ENCODE results near the gene AHDC1.

Gene AHDC1

GRCh38 chr1:27597516-27598294, 6.2 kb downstream of the AHDC1 start:
- Mint-ChIP-seq H3K4me1 (peaks cover 33% of the 10 kb centered on the region), H3K4me3 (peak overlapping the region; percentile 73 to 86 (median 76)), H3K9me3 (no peaks in the 10 kb centered on the region), H3K36me3 (ENCODE audit: low read depth) (no peaks in the 10 kb centered on the region), H3K27me3 (ENCODE audit: low read depth) (no peaks in the 10 kb centered on the region), H3K27ac (no peak overlapping the region)
- no peak for TF ChIP-seq CTCF (IDR thresholded peaks at IDR 0.05; ENCODE audit: unreplicated experiment in 3 of 3)

GRCh38 chr1:27596986-27597385, 7.0 kb downstream of the AHDC1 start:
- no peak for TF ChIP-seq CTCF (IDR thresholded peaks at IDR 0.05; ENCODE audit: unreplicated experiment in 3 of 3)
- no peak overlapping the region for H3K27ac Mint-ChIP-seq
- no peak overlapping the region for H3K4me3 Mint-ChIP-seq
- no peaks in the 10 kb centered on the region for H3K36me3 Mint-ChIP-seq (ENCODE audit: low read depth)
- H3K4me1 Mint-ChIP-seq, result peaks cover 35% of the 10 kb centered on the region
- no peaks in the 10 kb centered on the region for H3K9me3 Mint-ChIP-seq
- no peaks in the 10 kb centered on the region for H3K27me3 Mint-ChIP-seq (ENCODE audit: low read depth)

DNA sequence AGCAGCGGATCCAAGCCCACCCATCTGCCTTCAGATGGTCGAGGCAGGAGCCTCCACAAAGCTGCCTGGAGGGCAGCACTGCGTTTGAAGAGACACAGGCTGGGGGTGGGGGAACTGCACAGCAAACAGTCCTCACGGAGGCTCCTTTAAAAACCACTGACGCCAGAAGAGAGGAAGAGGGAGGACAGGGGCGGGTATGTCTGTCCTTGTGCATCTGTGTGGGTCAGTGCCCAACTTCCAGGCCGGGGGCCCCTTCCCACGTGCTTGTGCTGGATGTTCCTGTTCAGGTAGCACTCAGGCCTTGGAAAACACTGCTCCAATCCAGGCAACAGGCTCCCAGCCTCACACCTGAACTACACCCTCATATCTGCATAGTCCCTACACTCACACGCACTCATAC, 7.7 kb downstream of the AHDC1 start:
- no peak for TF ChIP-seq CTCF (IDR thresholded peaks at IDR 0.05; ENCODE audit: unreplicated experiment in 3 of 3)
- Mint-ChIP-seq H3K4me3 (no peak overlapping the region), H3K27ac (no peak overlapping the region), H3K4me1 (peaks cover 37% of the 10 kb centered on the region), H3K36me3 (ENCODE audit: low read depth) (no peaks in the 10 kb centered on the region), H3K9me3 (no peaks in the 10 kb centered on the region), H3K27me3 (ENCODE audit: low read depth) (no peaks in the 10 kb centered on the region)

GRCh38 chr1:27595597-27595996, 8.3 kb downstream of the AHDC1 start:
- no peak for TF ChIP-seq CTCF (IDR thresholded peaks at IDR 0.05; ENCODE audit: unreplicated experiment in 3 of 3)
- no peaks in the 10 kb centered on the region for H3K27me3 Mint-ChIP-seq (ENCODE audit: low read depth)
- H3K9me3 Mint-ChIP-seq, result no peaks in the 10 kb centered on the region
- H3K27ac Mint-ChIP-seq, result no peak overlapping the region
- H3K4me1 Mint-ChIP-seq, result peaks cover 34% of the 10 kb centered on the region
- H3K36me3 Mint-ChIP-seq (ENCODE audit: low read depth), result no peaks in the 10 kb centered on the region
- H3K4me3 Mint-ChIP-seq, result no peak overlapping the region

DNA sequence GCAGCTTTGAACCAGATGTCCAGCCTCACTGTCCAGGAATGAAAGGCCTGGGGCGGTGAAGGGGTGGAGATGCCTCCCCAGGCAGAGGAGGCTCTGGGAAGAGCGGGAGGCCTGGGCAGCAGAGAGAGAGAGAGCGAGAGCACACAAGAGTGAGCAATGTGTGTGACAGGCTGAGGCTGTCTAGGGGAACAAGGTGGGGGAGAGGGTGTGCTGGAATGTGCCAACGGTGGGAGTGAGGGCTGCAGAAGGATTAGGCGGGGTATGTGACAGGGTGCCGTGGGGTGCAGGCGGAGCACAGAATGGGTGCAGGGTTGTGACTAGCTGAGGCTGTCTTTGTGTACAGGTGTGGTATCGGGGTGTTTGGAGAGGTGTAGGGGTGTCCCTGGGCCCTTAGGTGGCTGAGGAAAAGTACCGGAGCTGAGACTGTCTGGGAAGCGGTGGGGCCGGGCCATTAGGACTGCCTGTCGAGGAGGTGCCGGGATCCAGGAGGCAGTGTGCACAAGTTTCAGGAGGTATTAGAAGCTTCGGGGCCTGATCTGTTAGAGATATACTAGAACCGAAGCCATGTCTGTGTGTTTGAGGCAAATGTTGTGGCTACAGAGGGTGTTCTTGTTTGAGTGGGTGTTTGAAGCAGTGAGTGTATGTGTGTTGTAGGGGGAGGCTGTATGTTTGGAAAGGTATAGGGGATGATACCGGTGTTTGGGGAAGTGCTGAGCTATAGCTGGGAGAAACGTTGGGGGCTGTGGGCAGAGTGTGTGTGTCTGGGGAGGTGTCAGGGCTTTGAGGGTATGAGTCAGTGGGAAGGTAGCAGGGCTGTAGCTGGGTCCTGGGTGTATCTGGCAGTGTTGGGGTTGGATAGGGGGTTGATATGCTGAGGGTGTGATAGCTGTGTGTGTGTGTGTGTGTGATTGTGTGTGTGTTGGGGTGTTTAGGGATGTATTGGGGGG, 9.1 kb downstream of the AHDC1 start:
- Mint-ChIP-seq H3K4me3 (no peak overlapping the region), H3K36me3 (ENCODE audit: low read depth) (no peaks in the 10 kb centered on the region), H3K4me1 (peaks cover 29% of the 10 kb centered on the region), H3K27me3 (ENCODE audit: low read depth) (no peaks in the 10 kb centered on the region), H3K27ac (no peak overlapping the region), H3K9me3 (no peaks in the 10 kb centered on the region)
- no peak for TF ChIP-seq CTCF (IDR thresholded peaks at IDR 0.05; ENCODE audit: unreplicated experiment in 3 of 3)
